Testis (tissue), 3 donors: ENCODE measurements around the gene IL23R. TPM values are rescaled to one million over a fixed set of nuclear protein-coding genes. Genes with fewer than 3 reads are reported as not detected.

Experiments used
- DNase-seq: peaks from one replicate; pipeline ENCODE4 v3.0.0-alpha.2; 2019
- H3K27ac ChIP-seq, 2 donors: fragments of 200-600 bp; sonication (generic); one replicate each; pipeline ENCODE4 v1.5.1; 2019
- H3K27me3 ChIP-seq: fragments of 200-600 bp; sonication (generic); one replicate; pipeline ENCODE4 v1.5.1; 2019
- H3K36me3 ChIP-seq: fragments of 200-600 bp; sonication (generic); one replicate; pipeline ENCODE4 v1.5.1; 2017; ENCODE audit warnings: low read depth; ENCODE audit errors: missing control alignments
- H3K4me1 ChIP-seq: fragments of 200-600 bp; sonication (generic); one replicate; pipeline ENCODE4 v1.5.1; 2019
- H3K4me3 ChIP-seq, 2 donors: fragments of 200-600 bp; sonication (generic); one replicate each; pipeline ENCODE4 v1.5.1; 2017 to 2019
- H3K9me3 ChIP-seq: fragments of 200-600 bp; sonication (generic); one replicate; pipeline ENCODE4 v1.5.1; 2017
- CTCF ChIP-seq, 3 experiments: fragments of 450-650 bp in 2 of 3; fragments of 200-600 bp in 1 of 3; sonication (generic) in 1 of 3; IDR thresholded peaks; one replicate each; pipeline ENCODE4 v1.5.1; 2016 to 2019; ENCODE audit warnings: antibody characterized with exemption in 3 of 3, mild to moderate bottlenecking in 2 of 3, moderate library complexity in 1 of 3
- POLR2A ChIP-seq: fragments of 450-650 bp; IDR thresholded peaks from one replicate; pipeline ENCODE4 v1.6.1; 2017; ENCODE audit warnings: antibody characterized with exemption, mild to moderate bottlenecking, moderate library complexity
- WGBS, 2 donors: methylation state at CpG; one replicate each; pipeline ENCODE4 v1.1.5; 2018; 5-methylcytosine and 5-hydroxymethylcytosine counted together
- intact Hi-C: fragments of 100-400 bp; cut with DNase I; formaldehyde crosslinking; loops from one replicate; pipeline ENCODE4 v1.15.1; 2023; ENCODE audit warnings: low total_unique reads
- polyA plus RNA-seq: library from polyadenylated mRNA; stranded (reverse); fragments of 350-450 nt; fragmentation: Illumina TruSeq; extraction: RNeasy Lipid Tissue Mini Kit (QIAGEN cat#74804); gene quantifications from one replicate; pipeline ENCODE4 v1.2.3, GENCODE V29; 2014; ENCODE audit warnings: low read depth, low replicate concordance; ENCODE audit not compliant: insufficient read depth
- total RNA-seq, 2 donors: library from RNA; depleted of rRNA; stranded (reverse); fragments of >200 nt; gene quantifications; one replicate each; pipeline ENCODE4 v1.2.3, GENCODE V29; 2016

The IL23R gene
- total and polyA plus RNA-seq, 3 donors from 2014 or later, result 1.5 to 2.6 (median 2.2) TPM

- H3K4me1 ChIP-seq, result no peaks in the 10 kb centered on the region
- no peak overlapping the region for H3K27ac ChIP-seq
- no peak overlapping the region for H3K4me3 ChIP-seq
- 87 to 92% methylated on average over 5 of the region's 5 CpGs for WGBS, 2 donors
- no peaks in the 10 kb centered on the region for H3K36me3 ChIP-seq
- TF ChIP-seq CTCF (IDR thresholded peaks at IDR 0.05) (no peak), POLR2A (no peak)
- DNase-seq, result no peak
- intact Hi-C loops, result no loop called here
- no peaks in the 10 kb centered on the region for H3K27me3 ChIP-seq
- no peaks in the 10 kb centered on the region for H3K9me3 ChIP-seq
Observed at GRCh38 chr1:67280696-67281095, 114.4 kb downstream of the IL23R start.

GRCh38 chr1:67281244-67281643, 115.0 kb downstream of the IL23R start:
- H3K4me3 ChIP-seq, result no peak overlapping the region
- no peak for TF ChIP-seq POLR2A
- no peak for TF ChIP-seq CTCF (IDR thresholded peaks at IDR 0.05)
- intact Hi-C loops, result no loop called here
- WGBS, 2 donors, result 62 to 76% methylated on average over 3 of the region's 3 CpGs
- DNase-seq, result no peak
- no peak overlapping the region for H3K27ac ChIP-seq
- H3K9me3 ChIP-seq, result no peaks in the 10 kb centered on the region
- H3K36me3 ChIP-seq, result no peaks in the 10 kb centered on the region
- no peaks in the 10 kb centered on the region for H3K4me1 ChIP-seq
- H3K27me3 ChIP-seq, result no peaks in the 10 kb centered on the region

- WGBS, 2 donors, result 88 to 90% methylated on average over 8 of the region's 8 CpGs
- Histone ChIP-seq H3K9me3 (no peaks in the 10 kb centered on the region), H3K36me3 (no peaks in the 10 kb centered on the region), H3K27me3 (no peaks in the 10 kb centered on the region), H3K4me1 (no peaks in the 10 kb centered on the region), H3K27ac (no peak overlapping the region), H3K4me3 (no peak overlapping the region)
- TF ChIP-seq CTCF (IDR thresholded peaks at IDR 0.05) (no peak), POLR2A (no peak)
- DNase-seq, result no peak
- intact Hi-C loops, result no loop called here
Observed at GRCh38 chr1:67285780-67286488, 119.7 kb downstream of the IL23R start.

- intact Hi-C loops, result no loop called here
Observed at GRCh38 chr1:67290236-67290635, 124.0 kb downstream of the IL23R start.

More at GRCh38 chr1:67290236-67290635, 124.0 kb downstream of the IL23R start:
- no peak for TF ChIP-seq POLR2A
- TF ChIP-seq CTCF (IDR thresholded peaks at IDR 0.05), result no peak
- 78 to 79% methylated on average over 4 of the region's 4 CpGs for WGBS, 2 donors
- no peak overlapping the region for H3K4me3 ChIP-seq
- H3K27me3 ChIP-seq, result no peaks in the 10 kb centered on the region
- no peaks in the 10 kb centered on the region for H3K36me3 ChIP-seq
- no peak for DNase-seq
- no peaks in the 10 kb centered on the region for H3K9me3 ChIP-seq
- H3K4me1 ChIP-seq, result no peaks in the 10 kb centered on the region
- no peak overlapping the region for H3K27ac ChIP-seq
